HG03175 (cell line): ENCODE measurements around the gene TGFBI.

Experiments used
- ATAC-seq: cut with Tn5 transposase; IDR thresholded peaks from one replicate; pipeline ENCODE4 v1.9.1; 2021; ENCODE audit warnings: mild to moderate bottlenecking, moderate library complexity; ENCODE audit not compliant: unreplicated experiment

The TGFBI gene

DNA sequence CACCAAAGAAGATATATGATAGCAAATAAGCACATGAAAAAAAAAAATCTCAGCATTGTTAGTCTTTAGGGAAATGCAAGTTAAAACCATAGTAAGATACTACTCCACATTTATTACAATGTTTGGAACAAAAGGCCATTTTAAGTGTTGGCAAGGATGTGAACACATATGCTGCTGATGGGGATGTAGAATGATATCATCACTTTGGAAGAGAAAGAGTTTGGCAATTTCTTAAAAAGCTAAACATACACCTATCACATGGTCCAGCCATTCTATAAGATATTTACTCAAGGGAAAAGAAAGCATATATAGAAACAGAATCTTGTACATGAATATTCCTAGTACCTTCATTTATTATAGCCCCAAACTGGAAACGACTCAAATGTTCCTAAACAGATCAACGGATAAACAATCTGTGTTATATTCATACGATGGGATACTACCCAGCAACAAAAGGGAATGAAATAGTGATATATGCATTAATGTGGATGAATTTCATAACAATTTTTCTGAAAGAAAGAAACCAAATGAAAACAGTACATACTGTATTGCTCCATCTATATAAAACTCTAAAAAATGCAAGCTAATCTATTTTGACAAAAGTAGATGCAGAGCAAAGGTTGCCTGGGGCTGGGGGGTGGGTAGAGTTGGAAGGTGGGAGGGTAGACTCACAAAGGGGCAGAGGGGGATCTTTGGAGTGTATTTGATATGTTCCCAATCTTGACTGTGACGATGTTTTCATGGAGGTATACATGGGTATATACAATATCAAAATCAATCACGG, 58.2 kb downstream of the TGFBI start:
- no peak for ATAC-seq

DNA sequence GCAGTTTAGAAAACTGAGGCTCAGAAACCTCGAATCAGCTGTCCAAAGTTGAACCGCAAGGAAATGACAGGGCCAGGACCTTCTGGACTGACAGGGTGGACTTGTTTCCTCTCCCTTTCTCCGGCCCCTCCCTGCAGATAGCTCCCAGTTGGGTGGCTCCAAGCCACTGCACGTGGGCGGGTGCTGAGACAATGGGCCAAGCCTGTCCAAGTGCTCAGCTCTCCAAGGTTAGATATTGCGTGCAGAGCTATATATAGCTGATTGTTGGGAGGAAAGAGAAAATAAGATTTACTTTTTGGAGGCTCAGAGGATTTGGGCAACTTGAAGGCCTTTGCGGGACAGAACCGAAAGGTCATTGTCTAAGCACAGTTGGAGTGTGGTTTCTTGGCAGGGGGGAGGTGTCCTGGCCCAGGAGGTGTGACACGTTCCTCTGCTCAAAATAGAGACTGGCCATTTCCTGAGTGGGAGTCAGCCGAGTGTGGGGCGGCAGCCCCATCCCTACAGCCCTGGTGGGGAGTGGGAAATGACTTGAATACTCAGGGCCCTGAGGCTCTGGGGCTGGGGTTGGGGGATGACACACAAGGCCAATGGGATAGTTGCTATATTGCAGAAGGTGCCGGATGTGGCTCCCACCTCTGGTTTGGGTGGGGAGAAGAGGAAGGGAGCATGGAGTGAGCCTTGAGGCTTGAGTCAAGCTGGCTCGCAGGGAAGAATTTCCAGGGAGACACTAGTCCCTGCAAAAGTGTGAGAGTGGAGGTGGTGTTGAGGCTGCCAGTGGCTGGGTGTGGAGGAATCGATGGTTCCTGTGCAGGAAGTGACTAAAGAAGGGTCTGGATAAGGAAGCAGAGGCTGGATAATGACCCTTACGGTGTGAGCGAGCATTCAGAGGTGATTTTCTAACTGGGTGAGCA, 59.4 kb downstream of the TGFBI start:
- no peak for ATAC-seq

- no peak for ATAC-seq
Measured at GRCh38 chr5:136089791-136090190, 61.0 kb downstream of the TGFBI start.

DNA sequence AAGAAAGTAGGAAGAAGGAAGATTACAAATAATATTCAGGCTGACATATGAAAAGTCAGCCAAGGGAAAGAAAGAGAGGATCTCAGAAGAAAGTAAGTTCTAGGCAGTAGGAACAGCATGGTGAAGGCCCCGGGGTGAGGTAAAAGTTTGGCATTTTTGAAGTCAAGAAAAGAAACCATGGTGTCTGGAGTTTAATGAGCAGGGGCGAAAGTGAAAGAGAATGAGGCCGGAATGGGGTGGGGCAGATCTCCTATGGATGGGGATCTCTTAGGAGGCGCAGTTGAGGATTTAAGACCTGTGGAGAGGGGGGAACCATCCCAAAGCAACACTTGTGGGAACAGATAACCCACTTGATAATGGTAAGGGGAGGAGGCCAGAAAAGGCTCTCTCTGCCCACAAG, 61.5 kb downstream of the TGFBI start:
- no peak for ATAC-seq

GRCh38 chr5:136094189-136094912, 65.6 kb downstream of the TGFBI start:
- no peak for ATAC-seq

DNA sequence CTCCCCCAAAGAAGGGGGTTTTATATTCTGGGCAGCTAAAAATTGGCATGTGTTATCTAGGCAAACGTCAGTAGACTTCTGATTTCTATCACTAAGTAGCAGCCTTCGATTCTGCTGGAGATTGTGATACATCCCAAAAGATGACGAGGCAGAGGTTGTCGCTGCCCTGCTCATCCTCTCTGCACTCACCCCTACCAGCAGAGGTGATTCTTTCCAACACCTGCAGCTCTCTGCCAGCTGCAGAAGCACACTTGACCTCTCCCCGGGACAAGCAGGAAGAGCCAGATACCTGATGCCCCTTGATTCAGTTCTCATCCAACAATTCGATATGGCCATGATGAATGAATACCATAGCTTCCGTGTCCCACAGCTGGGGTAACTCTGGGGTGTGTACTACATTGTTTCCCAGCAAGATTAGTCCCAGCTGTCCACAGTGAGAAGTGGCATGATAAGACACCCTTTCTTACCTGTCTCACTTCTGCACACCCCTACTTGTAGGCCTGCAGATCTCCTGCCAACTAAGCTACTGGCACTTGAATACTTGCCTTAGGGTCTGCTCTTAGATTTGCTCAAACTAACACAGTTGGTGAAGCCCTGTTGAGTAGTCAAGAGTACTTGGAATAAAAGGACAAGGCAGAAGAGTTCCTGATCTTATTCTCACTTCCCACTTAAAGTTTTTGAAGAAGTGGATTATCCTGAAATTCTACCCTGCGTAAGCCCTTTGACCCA, 66.3 kb downstream of the TGFBI start:
- no peak for ATAC-seq

- no peak for ATAC-seq
Measured at GRCh38 chr5:136098176-136098575, 69.4 kb downstream of the TGFBI start.

GRCh38 chr5:136099870-136100269, 71.1 kb downstream of the TGFBI start:
- no peak for ATAC-seq

DNA sequence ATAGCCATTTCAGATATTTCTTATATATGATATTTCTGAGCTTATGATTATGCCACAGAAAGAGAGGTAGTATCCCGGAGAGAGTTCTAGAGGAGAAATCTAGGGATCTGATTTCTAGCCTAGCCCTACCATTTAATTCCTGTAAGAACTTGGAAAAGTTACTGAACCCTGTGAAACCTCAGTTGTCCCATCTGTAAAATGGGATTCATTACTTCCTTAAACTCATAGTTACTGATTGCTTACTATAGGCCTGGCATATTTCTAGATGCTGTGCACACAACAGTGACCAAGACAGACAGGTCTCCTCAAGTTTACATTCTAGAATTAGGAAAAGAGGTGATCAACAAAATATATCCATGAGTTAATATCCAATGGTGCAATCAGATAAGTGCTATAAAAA, 73.1 kb downstream of the TGFBI start:
- ATAC-seq = no peak

- peak; percentile 72 for ATAC-seq
Measured at GRCh38 chr5:136103118-136103517, 74.3 kb downstream of the TGFBI start.

- ATAC-seq = no peak
Measured at GRCh38 chr5:136104306-136104965, 75.6 kb downstream of the TGFBI start.

- ATAC-seq = no peak
Measured at GRCh38 chr5:136106351-136107031, 77.7 kb downstream of the TGFBI start.

DNA sequence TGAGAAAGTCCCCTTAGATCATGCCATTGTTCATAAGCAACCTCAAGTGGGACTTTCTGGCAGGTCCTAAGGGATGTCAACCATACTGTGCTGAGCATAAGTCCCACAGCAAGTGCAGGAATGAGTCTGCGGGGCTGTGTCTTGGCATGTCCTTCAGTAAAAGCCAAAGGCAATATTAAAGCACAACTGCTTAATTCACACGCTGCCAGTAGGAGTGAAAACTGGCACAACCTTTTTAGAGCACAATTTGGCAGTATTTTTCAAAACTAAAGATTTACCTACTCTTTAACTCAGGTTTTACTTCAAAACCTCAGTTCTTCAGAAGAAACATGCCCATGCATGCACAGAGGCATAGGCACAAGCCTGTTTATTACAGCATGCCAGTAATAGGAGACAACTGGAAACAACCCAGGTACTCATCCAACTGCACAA, 79.4 kb downstream of the TGFBI start:
- ATAC-seq = no peak

GRCh38 chr5:136108766-136109165, 80.0 kb downstream of the TGFBI start:
- ATAC-seq = no peak

GRCh38 chr5:136109453-136110135, 80.8 kb downstream of the TGFBI start:
- ATAC-seq = no peak
